ENCODE measurements around the gene EVL. TPM values are rescaled to one million over a fixed set of nuclear protein-coding genes. Genes with fewer than 3 reads are reported as not detected.

Gene EVL
- total and polyA plus RNA-seq, 2 donors (not counting 1 experiment from before 2014, with no cell fraction given) = 23.5 to 28.1 TPM

DNA sequence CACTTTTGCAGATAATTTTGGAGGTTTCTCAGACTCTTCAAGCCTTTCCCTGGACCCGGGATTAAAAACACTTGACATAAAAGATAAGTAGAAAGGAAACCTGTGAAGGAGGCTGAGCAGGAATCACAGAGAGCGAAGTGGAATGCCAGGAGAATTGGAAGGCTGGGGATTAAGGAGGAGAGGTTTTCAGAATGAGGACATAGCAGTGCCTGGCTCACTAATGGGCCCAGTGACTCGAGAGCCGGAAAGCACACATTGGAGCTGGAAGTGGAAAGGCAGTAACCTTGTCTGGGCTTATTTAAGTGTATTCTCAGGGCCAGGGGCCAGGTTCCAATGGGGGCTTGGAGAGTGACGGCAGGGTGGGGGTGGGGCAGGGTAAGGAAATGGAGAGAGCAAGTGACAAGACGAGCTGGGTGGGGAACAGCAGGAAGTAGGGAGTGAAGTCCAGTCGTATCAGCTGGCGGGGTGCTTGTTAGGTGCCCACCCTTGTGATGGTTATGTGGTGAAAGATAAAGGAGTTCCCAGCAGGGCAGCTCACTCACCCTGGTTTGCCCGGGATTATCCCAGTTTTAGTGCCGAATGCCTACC lies 13.1 kb downstream of the EVL start:
- no peak overlapping the region for H2AFZ ChIP-seq (ENCODE audit: low read length)
- H3K27ac ChIP-seq (ENCODE audit: insufficient read depth, low read length) = no peak overlapping the region

DNA sequence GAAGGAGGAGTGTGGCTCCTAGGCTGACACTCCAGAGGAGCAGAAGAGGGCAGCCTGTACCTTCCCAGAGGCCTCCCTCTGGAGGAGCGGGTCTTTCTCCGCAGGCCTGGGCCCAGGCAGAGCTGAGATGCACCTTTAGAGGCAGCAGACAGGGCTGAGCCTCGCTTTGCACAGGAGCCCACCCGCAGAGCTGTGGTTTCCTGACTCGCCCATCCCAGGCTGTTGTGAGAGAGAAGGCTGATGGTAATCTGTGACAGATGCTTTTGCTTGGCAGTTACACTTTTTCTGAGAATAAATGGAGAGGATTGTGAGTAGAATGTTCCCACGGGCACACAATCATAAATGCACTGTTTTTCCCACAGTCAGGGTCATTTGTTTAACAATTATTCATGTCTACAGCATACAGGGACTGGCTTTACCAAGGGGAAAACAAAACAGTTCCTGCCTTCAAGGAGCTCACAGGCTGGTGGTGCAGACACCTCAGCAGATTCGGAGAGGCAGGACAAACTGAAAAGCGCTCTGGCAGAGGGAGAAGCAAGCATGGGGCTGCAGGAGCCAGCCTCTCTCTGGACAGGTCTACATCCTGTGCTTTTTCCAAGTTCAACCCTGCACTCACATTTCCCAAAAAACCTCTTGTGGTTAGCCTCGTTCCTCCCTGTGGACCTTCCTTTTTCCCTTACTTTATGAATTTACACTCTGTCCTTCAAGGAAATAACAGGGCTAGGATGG lies 13.9 kb downstream of the EVL start:
- Histone ChIP-seq H3K9me3 (ENCODE audit: control insufficient read depth, insufficient read depth, low read depth, low read length) (no peaks in the 10 kb centered on the region), H3K9ac (ENCODE audit: insufficient read depth, low read length) (no peak overlapping the region), H3K4me1 (ENCODE audit: control insufficient read depth, extremely low read depth, insufficient read depth, low read length) (peaks cover 10% of the 10 kb centered on the region), H4K20me1 (ENCODE audit: control insufficient read depth, extremely low read depth, insufficient read depth, low read length) (no peaks in the 10 kb centered on the region), H3K27ac (ENCODE audit: insufficient read depth, low read length) (no peak overlapping the region), H3K36me3 (ENCODE audit: control insufficient read depth, insufficient read depth, low read length) (no peaks in the 10 kb centered on the region), H3K4me3 (replicated peaks in 1 of 4; ENCODE audit: control extremely low read depth in 1 of 4, insufficient read depth in 1 of 4, low read depth in 3 of 4, low read length in 4 of 4) (no peak overlapping the region), H2AFZ (ENCODE audit: low read length) (no peak overlapping the region), H3K4me2 (ENCODE audit: extremely low read depth, insufficient read depth, low read length) (no peak overlapping the region), H3K79me2 (ENCODE audit: control insufficient read depth, insufficient read depth, low read length) (no peaks in the 10 kb centered on the region), H3K27me3 (ENCODE audit: control insufficient read depth, insufficient read depth, low read length) (no peaks in the 10 kb centered on the region)
- no peak for TF ChIP-seq EZH2 (IDR thresholded peaks at IDR 0.05; ENCODE audit: low read length, missing control alignments)
- DNase-seq (ENCODE audit: low read depth in 2 of 2) = peak; percentile 39 to 73

More for the DNA sequence above, 13.1 kb downstream of the EVL start:
- Histone ChIP-seq H3K4me3 (replicated peaks in 1 of 4; ENCODE audit: control extremely low read depth in 1 of 4, insufficient read depth in 1 of 4, low read depth in 3 of 4, low read length in 4 of 4) (no peak overlapping the region), H3K9ac (ENCODE audit: insufficient read depth, low read length) (no peak overlapping the region), H3K79me2 (ENCODE audit: control insufficient read depth, insufficient read depth, low read length) (no peaks in the 10 kb centered on the region), H4K20me1 (ENCODE audit: control insufficient read depth, extremely low read depth, insufficient read depth, low read length) (no peaks in the 10 kb centered on the region), H3K36me3 (ENCODE audit: control insufficient read depth, insufficient read depth, low read length) (no peaks in the 10 kb centered on the region), H3K9me3 (ENCODE audit: control insufficient read depth, insufficient read depth, low read depth, low read length) (no peaks in the 10 kb centered on the region), H3K4me2 (ENCODE audit: extremely low read depth, insufficient read depth, low read length) (no peak overlapping the region), H3K4me1 (ENCODE audit: control insufficient read depth, extremely low read depth, insufficient read depth, low read length) (peaks cover 10% of the 10 kb centered on the region), H3K27me3 (ENCODE audit: control insufficient read depth, insufficient read depth, low read length) (no peaks in the 10 kb centered on the region)
- DNase-seq (ENCODE audit: low read depth in 2 of 2) = no peak
- no peak for TF ChIP-seq EZH2 (IDR thresholded peaks at IDR 0.05; ENCODE audit: low read length, missing control alignments)
- TF ChIP-seq, protein P1, sequence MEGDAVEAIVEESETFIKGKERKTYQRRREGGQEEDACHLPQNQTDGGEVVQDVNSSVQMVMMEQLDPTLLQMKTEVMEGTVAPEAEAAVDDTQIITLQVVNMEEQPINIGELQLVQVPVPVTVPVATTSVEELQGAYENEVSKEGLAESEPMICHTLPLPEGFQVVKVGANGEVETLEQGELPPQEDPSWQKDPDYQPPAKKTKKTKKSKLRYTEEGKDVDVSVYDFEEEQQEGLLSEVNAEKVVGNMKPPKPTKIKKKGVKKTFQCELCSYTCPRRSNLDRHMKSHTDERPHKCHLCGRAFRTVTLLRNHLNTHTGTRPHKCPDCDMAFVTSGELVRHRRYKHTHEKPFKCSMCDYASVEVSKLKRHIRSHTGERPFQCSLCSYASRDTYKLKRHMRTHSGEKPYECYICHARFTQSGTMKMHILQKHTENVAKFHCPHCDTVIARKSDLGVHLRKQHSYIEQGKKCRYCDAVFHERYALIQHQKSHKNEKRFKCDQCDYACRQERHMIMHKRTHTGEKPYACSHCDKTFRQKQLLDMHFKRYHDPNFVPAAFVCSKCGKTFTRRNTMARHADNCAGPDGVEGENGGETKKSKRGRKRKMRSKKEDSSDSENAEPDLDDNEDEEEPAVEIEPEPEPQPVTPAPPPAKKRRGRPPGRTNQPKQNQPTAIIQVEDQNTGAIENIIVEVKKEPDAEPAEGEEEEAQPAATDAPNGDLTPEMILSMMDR (conservative IDR thresholded peaks at IDR 0.05 in 1 of 2, IDR thresholded peaks at IDR 0.05 in 1 of 2; ENCODE audit: low read depth in 1 of 2, low read length in 2 of 2) = no peak

DNA sequence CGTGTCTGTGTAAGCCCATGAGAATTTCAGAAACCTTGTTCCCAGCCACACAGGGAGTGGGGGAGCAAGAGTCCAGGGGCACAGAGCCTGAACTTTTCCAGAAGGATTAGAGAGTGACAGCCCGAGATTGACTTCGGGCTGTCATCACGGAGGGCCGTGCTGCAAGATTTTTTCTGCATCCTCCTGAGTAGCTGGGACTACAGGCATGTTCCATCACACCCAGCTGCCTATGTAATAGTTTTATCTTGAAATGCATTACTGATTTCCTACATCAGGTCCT lies 14.4 kb downstream of the EVL start:
- H3K27ac ChIP-seq (ENCODE audit: insufficient read depth, low read length) = no peak overlapping the region
- TF ChIP-seq EZH2 (IDR thresholded peaks at IDR 0.05; ENCODE audit: low read length, missing control alignments) = no peak
- TF ChIP-seq, protein P1 (conservative IDR thresholded peaks at IDR 0.05 in 1 of 2, IDR thresholded peaks at IDR 0.05 in 1 of 2; ENCODE audit: low read depth in 1 of 2, low read length in 2 of 2) = no peak
- no peaks in the 10 kb centered on the region for H3K36me3 ChIP-seq (ENCODE audit: control insufficient read depth, insufficient read depth, low read length)
- DNase-seq (ENCODE audit: low read depth in 2 of 2) = no peak
- H2AFZ ChIP-seq (ENCODE audit: low read length) = no peak overlapping the region
- H3K4me3 ChIP-seq (replicated peaks in 1 of 4; ENCODE audit: control extremely low read depth in 1 of 4, insufficient read depth in 1 of 4, low read depth in 3 of 4, low read length in 4 of 4) = no peak overlapping the region
- no peaks in the 10 kb centered on the region for H3K79me2 ChIP-seq (ENCODE audit: control insufficient read depth, insufficient read depth, low read length)
- H3K27me3 ChIP-seq (ENCODE audit: control insufficient read depth, insufficient read depth, low read length) = no peaks in the 10 kb centered on the region
- H3K9ac ChIP-seq (ENCODE audit: insufficient read depth, low read length) = no peak overlapping the region
- H3K4me2 ChIP-seq (ENCODE audit: extremely low read depth, insufficient read depth, low read length) = no peak overlapping the region
- no peaks in the 10 kb centered on the region for H3K9me3 ChIP-seq (ENCODE audit: control insufficient read depth, insufficient read depth, low read depth, low read length)
- H4K20me1 ChIP-seq (ENCODE audit: control insufficient read depth, extremely low read depth, insufficient read depth, low read length) = no peaks in the 10 kb centered on the region
- peaks cover 10% of the 10 kb centered on the region for H3K4me1 ChIP-seq (ENCODE audit: control insufficient read depth, extremely low read depth, insufficient read depth, low read length)

Data from fibroblast of lung (primary cell).